Body of pancreas (tissue), 4 donors: Measurements from ENCODE around the gene FAM107B. TPM values are rescaled to one million over a fixed set of nuclear protein-coding genes. Genes with fewer than 3 reads are reported as not detected.

Source experiments
- ATAC-seq: fragments of 150-250 bp; one replicate; pipeline ENCODE4 v1.9.1; 2016
- DNase-seq, 4 donors: peaks; one replicate each; pipeline ENCODE4 v3.0.0-alpha.2; 2019
- H3K27ac ChIP-seq, 4 donors: fragments of 200-600 bp; sonication (generic); 1 replicate in 3 of 4; 2 replicates in 1 of 4; pipeline versions ENCODE4 v1.5.1 to v1.6.1; 2016 to 2019; ENCODE audit warnings: mild to moderate bottlenecking in 1 of 4, mixed read lengths in 1 of 4, moderate library complexity in 1 of 4
- H3K27me3 ChIP-seq, 2 donors: fragments of 200-600 bp; sonication (generic); one replicate each; pipeline ENCODE4 v1.6.0; 2016; ENCODE audit warnings: mild to moderate bottlenecking in 1 of 2
- H3K36me3 ChIP-seq, 2 donors: fragments of 200-600 bp; sonication (generic); replicated peaks in 1 of 2; 2 replicates each; pipeline ENCODE4 v1.5.1; 2016; ENCODE audit warnings: low read depth in 2 of 2; ENCODE audit not compliant: insufficient read depth in 1 of 2
- H3K4me1 ChIP-seq: fragments of 200-600 bp; sonication (generic); one replicate; pipeline ENCODE4 v1.6.0; 2016
- H3K4me3 ChIP-seq, 2 donors: fragments of 200-600 bp; sonication (generic); 1 replicate in 1 of 2; 2 replicates in 1 of 2; pipeline ENCODE4 v1.5.1; 2016 to 2019
- H3K9me3 ChIP-seq, 3 donors: fragments of 200-600 bp; sonication (generic); 1 replicate in 2 of 3; 2 replicates in 1 of 3; pipeline ENCODE4 v1.5.1; 2016
- CTCF ChIP-seq, 7 experiments: fragments of 450-650 bp in 4 of 7; fragments of 200-600 bp in 3 of 7; sonication (generic) in 3 of 7; IDR thresholded peaks; one replicate each; pipeline ENCODE4 v1.5.1; 2016 to 2019; ENCODE audit warnings: antibody characterized with exemption in 7 of 7
- POLR2A ChIP-seq, 3 donors: fragments of 450-650 bp; IDR thresholded peaks; one replicate each; pipeline ENCODE4 v1.6.1; 2016; ENCODE audit warnings: antibody characterized with exemption in 3 of 3, mild to moderate bottlenecking in 2 of 3
- WGBS, 2 donors: methylation state at CpG; one replicate each; pipeline ENCODE4 v1.1.5; 2017; 5-methylcytosine and 5-hydroxymethylcytosine counted together
- intact Hi-C: fragments of 100-400 bp; cut with DNase I; formaldehyde crosslinking; loops from one replicate; pipeline ENCODE4 v1.15.1; 2023
- total RNA-seq, 2 donors: library from RNA; depleted of rRNA; stranded (reverse); fragments of >200 nt; gene quantifications; one replicate each; pipeline ENCODE4 v1.1.0, GENCODE V29; 2016

The FAM107B gene
- total RNA-seq, 2 donors from 2014 or later = 19.4 to 45.9 TPM

- DNase-seq (peak in 2 of 4 donors; percentile 18 to 26), ATAC-seq (peak; percentile 12)
- no peaks in the 10 kb centered on the region for H3K27me3 ChIP-seq
- no peak overlapping the region for H3K27ac ChIP-seq
- WGBS, 2 donors = 40 to 51% methylated on average over 13 of the region's 13 CpGs
- intact Hi-C loops = no loop called here
- no peaks in the 10 kb centered on the region for H3K36me3 ChIP-seq
- peaks cover 17% of the 10 kb centered on the region for H3K4me1 ChIP-seq
- no peak overlapping the region for H3K4me3 ChIP-seq
- TF ChIP-seq POLR2A (IDR thresholded peaks at IDR 0.05) (no peak), CTCF (IDR thresholded peaks at IDR 0.05) (no peak)
- no peaks in the 10 kb centered on the region for H3K9me3 ChIP-seq
Measured at GRCh38 chr10:14486777-14487487, 287.8 kb downstream of the FAM107B start.

- Histone ChIP-seq H3K4me1 (peaks cover 17% of the 10 kb centered on the region), H3K27me3 (no peaks in the 10 kb centered on the region), H3K27ac (no peak overlapping the region), H3K36me3 (no peaks in the 10 kb centered on the region), H3K9me3 (no peaks in the 10 kb centered on the region), H3K4me3 (no peak overlapping the region)
- ATAC-seq (no peak), DNase-seq (no peak)
- TF ChIP-seq POLR2A (IDR thresholded peaks at IDR 0.05) (no peak), CTCF (IDR thresholded peaks at IDR 0.05) (no peak)
- intact Hi-C loops = no loop called here
- 89 to 93% methylated on average over 5 of the region's 5 CpGs for WGBS, 2 donors
Measured at GRCh38 chr10:14485986-14486385, 288.7 kb downstream of the FAM107B start.

- Histone ChIP-seq H3K27ac (no peak overlapping the region), H3K27me3 (no peaks in the 10 kb centered on the region), H3K4me1 (peaks cover 15% of the 10 kb centered on the region), H3K4me3 (no peak overlapping the region), H3K36me3 (no peaks in the 10 kb centered on the region), H3K9me3 (no peaks in the 10 kb centered on the region)
- intact Hi-C loops = no loop called here
- no peak for DNase-seq
- ATAC-seq = no peak
- WGBS, 2 donors = 86 to 93% methylated on average over 5 of the region's 5 CpGs
- TF ChIP-seq POLR2A (IDR thresholded peaks at IDR 0.05) (no peak), CTCF (IDR thresholded peaks at IDR 0.05) (no peak)
Measured at GRCh38 chr10:14483417-14483816, 291.3 kb downstream of the FAM107B start.

GRCh38 chr10:14481752-14482151 lies 292.9 kb downstream of the FAM107B start:
- no peaks in the 10 kb centered on the region for H3K9me3 ChIP-seq
- H3K36me3 ChIP-seq = no peaks in the 10 kb centered on the region
- intact Hi-C loops = no loop called here
- DNase-seq (no peak), ATAC-seq (no peak)
- TF ChIP-seq CTCF (IDR thresholded peaks at IDR 0.05) (no peak), POLR2A (IDR thresholded peaks at IDR 0.05) (no peak)
- H3K4me3 ChIP-seq = no peak overlapping the region
- H3K27ac ChIP-seq = no peak overlapping the region
- H3K4me1 ChIP-seq = peaks cover 14% of the 10 kb centered on the region
- H3K27me3 ChIP-seq = no peaks in the 10 kb centered on the region
- 83 to 88% methylated on average over 9 of the region's 9 CpGs for WGBS, 2 donors

GRCh38 chr10:14481014-14481413 lies 293.7 kb downstream of the FAM107B start:
- no peak for DNase-seq
- no peaks in the 10 kb centered on the region for H3K27me3 ChIP-seq
- peaks cover 14% of the 10 kb centered on the region for H3K4me1 ChIP-seq
- 88 to 93% methylated on average over 4 of the region's 4 CpGs for WGBS, 2 donors
- intact Hi-C loops = no loop called here
- no peak overlapping the region for H3K27ac ChIP-seq
- no peaks in the 10 kb centered on the region for H3K36me3 ChIP-seq
- H3K9me3 ChIP-seq = no peaks in the 10 kb centered on the region
- ATAC-seq = no peak
- no peak overlapping the region for H3K4me3 ChIP-seq
- no peak for TF ChIP-seq CTCF (IDR thresholded peaks at IDR 0.05)
- no peak for TF ChIP-seq POLR2A (IDR thresholded peaks at IDR 0.05)
